Stomach smooth muscle (tissue), 2 donors: Measurements from ENCODE around the gene SLC2A6.
A peak's percentile ranks its signal among the peaks of the same experiment; 100 is the strongest.

ENCODE experiments used
- H3K27ac ChIP-seq: one replicate; pipeline ENCODE4 v1.7.0; 2013; ENCODE audit warnings: mild to moderate bottlenecking, low read length, inconsistent platforms
- H3K27me3 ChIP-seq, 2 donors: one replicate each; pipeline ENCODE4 v1.7.0; 2013; ENCODE audit warnings: low read length in 2 of 2; ENCODE audit not compliant: insufficient read depth in 2 of 2, control insufficient read depth in 1 of 2
- H3K36me3 ChIP-seq, 2 donors: one replicate each; pipeline ENCODE4 v1.7.0; 2013; ENCODE audit warnings: low read length in 2 of 2; ENCODE audit not compliant: control insufficient read depth in 2 of 2, insufficient read depth in 2 of 2
- H3K4me1 ChIP-seq: one replicate; pipeline ENCODE4 v1.7.0; 2013; ENCODE audit warnings: low read length; ENCODE audit not compliant: control insufficient read depth, insufficient read depth
- H3K4me3 ChIP-seq, 2 donors: one replicate each; pipeline ENCODE4 v1.7.0; 2013; ENCODE audit warnings: low read length in 2 of 2
- H3K9ac ChIP-seq, 2 donors: one replicate each; pipeline ENCODE4 v1.7.0; 2013; ENCODE audit warnings: low read length in 2 of 2, mild to moderate bottlenecking in 1 of 2
- H3K9me3 ChIP-seq, 2 donors: one replicate each; pipeline ENCODE4 v1.7.0; 2013; ENCODE audit warnings: low read length in 2 of 2; ENCODE audit not compliant: control insufficient read depth in 2 of 2
- donor health status: healthy.
- donor health status: Pancreatic carcinoma.

Gene SLC2A6

GRCh38 chr9:133514460-133515239 is 35.8 kb upstream of the SLC2A6 start:
- H3K36me3 ChIP-seq = no peaks in the 10 kb centered on the region
- no peak overlapping the region for H3K27ac ChIP-seq
- H3K9ac ChIP-seq = no peak overlapping the region
- H3K4me1 ChIP-seq = peaks cover 13% of the 10 kb centered on the region
- H3K27me3 ChIP-seq = peaks cover 2 to 4% of the 10 kb centered on the region in 2 donors
- H3K9me3 ChIP-seq = no peaks in the 10 kb centered on the region
- H3K4me3 ChIP-seq = no peak overlapping the region

GRCh38 chr9:133513214-133514100 is 34.6 kb upstream of the SLC2A6 start:
- Histone ChIP-seq H3K27me3 (peaks cover 4% of the 10 kb centered on the region in 2 donors), H3K4me1 (peaks cover 21% of the 10 kb centered on the region), H3K36me3 (no peaks in the 10 kb centered on the region), H3K9me3 (no peaks in the 10 kb centered on the region), H3K27ac (no peak overlapping the region), H3K9ac (no peak overlapping the region), H3K4me3 (no peak overlapping the region)

- Histone ChIP-seq H3K27me3 (peaks cover 4 to 6% of the 10 kb centered on the region in 2 donors), H3K4me3 (no peak overlapping the region), H3K4me1 (peaks cover 21% of the 10 kb centered on the region), H3K9ac (no peak overlapping the region), H3K9me3 (no peaks in the 10 kb centered on the region), H3K27ac (no peak overlapping the region), H3K36me3 (no peaks in the 10 kb centered on the region)
These were observed 33.6 kb upstream of the SLC2A6 start for GRCh38 chr9:133512253-133513213.

GRCh38 chr9:133511607-133512006 is 32.7 kb upstream of the SLC2A6 start:
- no peaks in the 10 kb centered on the region for H3K36me3 ChIP-seq
- H3K9me3 ChIP-seq = no peaks in the 10 kb centered on the region
- H3K27me3 ChIP-seq = peaks cover 4 to 9% of the 10 kb centered on the region in 2 donors
- H3K9ac ChIP-seq = no peak overlapping the region
- H3K27ac ChIP-seq = no peak overlapping the region
- H3K4me1 ChIP-seq = peaks cover 21% of the 10 kb centered on the region
- no peak overlapping the region for H3K4me3 ChIP-seq

GRCh38 chr9:133510926-133511505 is 32.1 kb upstream of the SLC2A6 start:
- H3K36me3 ChIP-seq = no peaks in the 10 kb centered on the region
- no peak overlapping the region for H3K4me3 ChIP-seq
- peaks cover 4 to 9% of the 10 kb centered on the region in 2 donors for H3K27me3 ChIP-seq
- no peak overlapping the region for H3K9ac ChIP-seq
- H3K9me3 ChIP-seq = no peaks in the 10 kb centered on the region
- peaks cover 21% of the 10 kb centered on the region for H3K4me1 ChIP-seq
- no peak overlapping the region for H3K27ac ChIP-seq

- H3K27me3 ChIP-seq = peaks cover 0 to 7% of the 10 kb centered on the region in 2 donors
- no peaks in the 10 kb centered on the region for H3K36me3 ChIP-seq
- no peak overlapping the region for H3K4me3 ChIP-seq
- H3K9me3 ChIP-seq = no peaks in the 10 kb centered on the region
- no peak overlapping the region for H3K27ac ChIP-seq
- H3K9ac ChIP-seq = peak overlapping the region in 1 of 2 donors; percentile 27
- peaks cover 24% of the 10 kb centered on the region for H3K4me1 ChIP-seq
These were observed 30.5 kb upstream of the SLC2A6 start for GRCh38 chr9:133509179-133510083.

- no peak overlapping the region for H3K9ac ChIP-seq
- no peaks in the 10 kb centered on the region for H3K36me3 ChIP-seq
- no peak overlapping the region for H3K27ac ChIP-seq
- H3K4me1 ChIP-seq = peaks cover 17% of the 10 kb centered on the region
- H3K9me3 ChIP-seq = no peaks in the 10 kb centered on the region
- H3K27me3 ChIP-seq = peaks cover 0 to 7% of the 10 kb centered on the region in 2 donors
- no peak overlapping the region for H3K4me3 ChIP-seq
These were observed 29.1 kb upstream of the SLC2A6 start for GRCh38 chr9:133508046-133508445.

- Histone ChIP-seq H3K27ac (no peak overlapping the region), H3K9ac (no peak overlapping the region), H3K4me1 (peaks cover 17% of the 10 kb centered on the region), H3K36me3 (no peaks in the 10 kb centered on the region), H3K27me3 (peaks cover 0 to 7% of the 10 kb centered on the region in 2 donors), H3K9me3 (no peaks in the 10 kb centered on the region), H3K4me3 (no peak overlapping the region)
These were observed 28.5 kb upstream of the SLC2A6 start for GRCh38 chr9:133507246-133507965.

- no peak overlapping the region for H3K4me3 ChIP-seq
- peaks cover 0 to 7% of the 10 kb centered on the region in 2 donors for H3K27me3 ChIP-seq
- peaks cover 17% of the 10 kb centered on the region for H3K4me1 ChIP-seq
- H3K27ac ChIP-seq = no peak overlapping the region
- peaks cover 0 to 2% of the 10 kb centered on the region in 2 donors for H3K9me3 ChIP-seq
- no peaks in the 10 kb centered on the region for H3K36me3 ChIP-seq
- no peak overlapping the region for H3K9ac ChIP-seq
These were observed 27.7 kb upstream of the SLC2A6 start for GRCh38 chr9:133506653-133507038.
